HepG2 (cell line): ENCODE data around the gene PDE8B. TPM values are rescaled to one million over a fixed set of nuclear protein-coding genes. Genes with fewer than 3 reads are reported as not detected.

Source experiments
- ATAC-seq: fragments of 200-7000 bp; cut with Tn5 transposase; 3 replicates; pipeline ENCODE4 v1.9.1; 2020; ENCODE audit warnings: mild to moderate bottlenecking, moderate library complexity
- BruUV-seq: library from RNA; stranded (reverse); fragments of 400-500 nt; replicated peaks from 2 replicates; lab custom pipeline; 2021; lab: Mats Ljungman, UMichigan
- CTCF ChIA-PET: fragments of 300-600 bp; formaldehyde crosslinking; extraction: SDS; loops from one replicate; lab custom pipeline; 2021; ENCODE audit warnings: low total read pairs, inconsistent platforms, low intra/inter-chr PET ratio; lab: Yijun Ruan, JAX
- POLR2A ChIA-PET: fragments of 350-600 bp; sonication (Branson Sonifier 250); formaldehyde crosslinking; loops from one replicate; lab custom pipeline; 2020; ENCODE audit warnings: antibody characterized with exemption, inconsistent platforms; lab: Yijun Ruan, JAX
- DNase-seq: peaks from one replicate; pipeline ENCODE4 v3.0.0-alpha.2; 2015; ENCODE audit warnings: low spot score
- FAIRE-seq: peaks from 3 replicates; lab custom pipeline; 2011; peaks lifted over from hg19 to GRCh38; lab: Jason Lieb, UNC
- H2AFZ ChIP-seq: one replicate; pipeline ENCODE4 v1.6.1; 2011; ENCODE audit warnings: low read length, inconsistent platforms
- H3K27ac ChIP-seq: fragments of 300-600 bp; 3 replicates; pipeline ENCODE4 v1.8.0; 2011; ENCODE audit warnings: mixed run types, mild to moderate bottlenecking, mixed read lengths, low read length, inconsistent platforms; ENCODE audit not compliant: insufficient read depth; ENCODE audit errors: extremely low read length
- H3K27me3 ChIP-seq, 2 experiments: fragments of 200-600 bp in 1 of 2; 2 replicates in 1 of 2; 3 replicates in 1 of 2; pipeline versions ENCODE4 v1.6.0 to v1.8.0; 2011; ENCODE audit warnings: low read length in 2 of 2, mild to moderate bottlenecking in 2 of 2, moderate library complexity in 2 of 2, inconsistent platforms in 1 of 2; ENCODE audit not compliant: insufficient read depth in 2 of 2, control insufficient read depth in 1 of 2
- H3K36me3 ChIP-seq, 2 experiments: fragments of 200-600 bp in 1 of 2; replicated peaks in 1 of 2; 2 replicates in 1 of 2; 3 replicates in 1 of 2; pipeline versions ENCODE4 v1.5.1 to v1.8.0; 2011; ENCODE audit warnings: low read length in 2 of 2, inconsistent platforms in 1 of 2; ENCODE audit not compliant: insufficient read depth in 2 of 2, control insufficient read depth in 1 of 2
- H3K4me1 ChIP-seq: 2 replicates; pipeline ENCODE4 v1.5.1; 2012; ENCODE audit warnings: low read length, inconsistent platforms; ENCODE audit not compliant: insufficient read depth
- H3K4me2 ChIP-seq: 2 replicates; pipeline ENCODE4 v1.6.0; 2011; ENCODE audit warnings: low read depth, low read length, inconsistent platforms
- H3K4me3 ChIP-seq, 3 experiments: fragments of 200-600 bp in 1 of 3; sonication (generic), shearing (Covaris generic) in 1 of 3; replicated peaks in 1 of 3; 2 replicates each; pipeline ENCODE4 v1.5.1; 2011 to 2016; ENCODE audit warnings: low read length in 3 of 3, inconsistent platforms in 2 of 3, low read depth in 2 of 3, mild to moderate bottlenecking in 2 of 3, control low read depth in 1 of 3, mixed read lengths in 1 of 3; ENCODE audit not compliant: insufficient read depth in 1 of 3
- H3K79me2 ChIP-seq: one replicate; pipeline ENCODE4 v1.6.1; 2011; ENCODE audit warnings: low read length, inconsistent platforms; ENCODE audit not compliant: insufficient read depth
- H3K9ac ChIP-seq: 2 replicates; pipeline ENCODE4 v1.6.0; 2011; ENCODE audit warnings: mild to moderate bottlenecking, low read depth, low read length, inconsistent platforms; ENCODE audit not compliant: insufficient read depth
- H3K9me3 ChIP-seq: 2 replicates; pipeline ENCODE4 v1.5.1; 2012; ENCODE audit warnings: mild to moderate bottlenecking, low read length
- H4K20me1 ChIP-seq: 2 replicates; pipeline ENCODE4 v1.6.0; 2011; ENCODE audit warnings: inconsistent platforms, mild to moderate bottlenecking, low read length, moderate library complexity; ENCODE audit not compliant: insufficient read depth
- AKAP8 ChIP-seq: sonication (generic); formaldehyde crosslinking; IDR thresholded peaks from 2 replicates; pipeline ENCODE4 v1.5.1; 2020; ENCODE audit warnings: mild to moderate bottlenecking, missing genetic modification reagents
- ATM ChIP-seq: fragments of 450-650 bp; IDR thresholded peaks from 2 replicates; pipeline ENCODE4 v1.7.1; 2017; ENCODE audit warnings: mild to moderate bottlenecking, borderline replicate concordance
- CTCF ChIP-seq: sonication (generic); formaldehyde crosslinking; IDR thresholded peaks from 2 replicates; pipeline ENCODE4 v1.5.0; 2020; ENCODE audit warnings: mild to moderate bottlenecking, missing genetic modification reagents, moderate library complexity
- EHMT2 ChIP-seq: fragments of 200-600 bp; sonication (generic); IDR thresholded peaks from 2 replicates; pipeline ENCODE4 v1.7.0; 2017; ENCODE audit warnings: antibody characterized with exemption, low read depth, low read length, borderline replicate concordance
- HNF1A ChIP-seq, 2 experiments: sonication (generic) in 1 of 2; formaldehyde crosslinking in 1 of 2; IDR thresholded peaks; 2 replicates each; pipeline versions ENCODE4 v1.4.0 to v1.6.1; 2016 to 2020; ENCODE audit warnings: borderline replicate concordance in 1 of 2, low read depth in 1 of 2, mild to moderate bottlenecking in 1 of 2, missing genetic modification reagents in 1 of 2
- MXD1 ChIP-seq: sonication (generic); formaldehyde crosslinking; IDR thresholded peaks from 2 replicates; pipeline ENCODE4 v1.4.0; 2020; ENCODE audit warnings: mild to moderate bottlenecking, missing genetic modification reagents
- STAG1 ChIP-seq: sonication (generic); formaldehyde crosslinking; IDR thresholded peaks from 2 replicates; pipeline ENCODE4 v1.4.0; 2020; ENCODE audit warnings: missing genetic modification reagents
- ZNF124 ChIP-seq: sonication (generic); formaldehyde crosslinking; IDR thresholded peaks from 2 replicates; pipeline ENCODE4 v1.4.0; 2020; ENCODE audit warnings: missing genetic modification reagents
- ZNF703 ChIP-seq: sonication (generic); formaldehyde crosslinking; IDR thresholded peaks from 2 replicates; pipeline ENCODE4 v1.5.1; 2020; ENCODE audit warnings: missing genetic modification reagents, mild to moderate bottlenecking, moderate library complexity, borderline replicate concordance
- WGBS: methylation state at CpG from one replicate; pipeline ENCODE4 v1.1.6; 2017; ENCODE audit warnings: low lambda C conversion rate; 5-methylcytosine and 5-hydroxymethylcytosine counted together
- in situ Hi-C: cut with HindIII; loops from 2 replicates; pipeline ENCODE4 v1.10.0; 2017; ENCODE audit warnings: low pct_unique_long_range_greater_than_20kb; ENCODE audit not compliant: extremely low pct_ligation_motif_present
- intact Hi-C: fragments of 100-400 bp; cut with micrococcal nuclease; formaldehyde crosslinking; loops from one replicate; pipeline ENCODE4 v1.10.0; 2022; ENCODE audit not compliant: unreplicated experiment
- polyA plus RNA-seq, 8 experiments: library from polyadenylated mRNA; depleted of rRNA in 3 of 8; stranded (reverse) in 7 of 8; unstranded in 1 of 8; fragments of >200 nt; fragmentation: Illumina TruSeq in 4 of 8; extraction: Trizol in 4 of 8; gene quantifications; 2 replicates each; pipeline versions ENCODE4 v1.2.1 to v1.2.3, GENCODE V29; 2011 to 2016; ENCODE audit warnings: low read depth in 4 of 8, missing spikeins in 1 of 8, mixed read lengths in 1 of 8; ENCODE audit not compliant: insufficient read depth in 1 of 8
- total RNA-seq, 5 experiments: library from RNA; depleted of rRNA; stranded (reverse); fragments of >200 nt; fragmentation: Illumina TruSeq; extraction: Trizol; gene quantifications; 2 replicates each; pipeline ENCODE4 v1.2.3, GENCODE V29; 2016; ENCODE audit warnings: low read depth in 1 of 5
- TF ChIP-seq, protein P1 (sequence below): sonication (generic); formaldehyde crosslinking; IDR thresholded peaks from 2 replicates; pipeline ENCODE4 v1.4.0; 2020; ENCODE audit warnings: missing genetic modification reagents

Gene PDE8B
- total and polyA plus RNA-seq, 2 of the 13 experiments (the other 11 are each of a cell fraction or from before 2014, with no cell fraction given), result 0.07 TPM; not detected in 1

DNA sequence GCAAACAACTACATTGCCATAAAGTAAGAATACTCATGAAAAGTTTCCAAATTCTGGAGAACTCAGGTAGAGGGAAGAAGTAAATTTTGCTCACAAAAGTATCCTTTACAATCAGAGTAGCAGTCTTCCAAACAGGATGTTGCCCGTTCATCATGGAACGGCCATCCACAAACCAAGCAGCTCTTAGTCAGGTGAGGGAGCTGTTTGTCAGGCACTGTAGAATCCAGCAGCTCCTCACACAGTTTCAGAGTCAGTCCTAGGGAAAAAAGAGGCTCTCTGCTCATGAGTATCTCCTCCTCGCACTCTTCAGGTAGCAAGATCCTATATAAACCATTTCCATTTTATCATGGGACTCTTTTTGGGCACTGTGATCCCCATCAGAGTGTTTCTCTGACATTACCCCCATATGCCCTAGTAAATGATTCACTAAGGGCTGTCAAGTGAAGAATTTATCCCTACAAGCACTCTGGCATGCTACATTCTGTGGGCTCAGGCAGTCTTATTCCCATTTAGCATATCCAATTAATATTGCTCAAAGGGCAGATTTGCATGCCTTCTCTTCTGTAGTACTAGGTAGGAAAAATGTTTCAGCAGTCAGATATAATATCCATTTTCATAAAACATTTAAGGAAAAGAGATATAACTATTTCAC, 183.7 kb downstream of the PDE8B start:
- WGBS, result 0% methylated on average over 3 of the region's 3 CpGs
- in situ Hi-C loops, result no loop called here

More for the DNA sequence above, 183.7 kb downstream of the PDE8B start:
- H2AFZ ChIP-seq, result no peak overlapping the region
- CTCF ChIA-PET, result no interaction called here
- peaks cover 0 to 10% of the 10 kb centered on the region in 2 experiments; a peak in 2 of 5 replicates for H3K27me3 ChIP-seq
- ATAC-seq, result peak; percentile 73
- H3K27ac ChIP-seq, result no peak overlapping the region
- POLR2A ChIA-PET, result no interaction called here
- no TSS peak for BruUV-seq
- DNase-seq, result no peak
- peak; percentile 35; the same call in 1 of the 2 replicates for TF ChIP-seq CTCF (CRISPR knock-in tag)
- no peak for TF ChIP-seq ZNF124 (CRISPR knock-in tag)
- TF ChIP-seq, protein P1, sequence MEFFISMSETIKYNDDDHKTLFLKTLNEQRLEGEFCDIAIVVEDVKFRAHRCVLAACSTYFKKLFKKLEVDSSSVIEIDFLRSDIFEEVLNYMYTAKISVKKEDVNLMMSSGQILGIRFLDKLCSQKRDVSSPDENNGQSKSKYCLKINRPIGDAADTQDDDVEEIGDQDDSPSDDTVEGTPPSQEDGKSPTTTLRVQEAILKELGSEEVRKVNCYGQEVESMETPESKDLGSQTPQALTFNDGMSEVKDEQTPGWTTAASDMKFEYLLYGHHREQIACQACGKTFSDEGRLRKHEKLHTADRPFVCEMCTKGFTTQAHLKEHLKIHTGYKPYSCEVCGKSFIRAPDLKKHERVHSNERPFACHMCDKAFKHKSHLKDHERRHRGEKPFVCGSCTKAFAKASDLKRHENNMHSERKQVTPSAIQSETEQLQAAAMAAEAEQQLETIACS (CRISPR knock-in tag), result no peak
- TF ChIP-seq STAG1 (CRISPR knock-in tag), result peak; percentile 29; the same call in 1 of the 2 replicates
- TF ChIP-seq EHMT2, result no peak
- TF ChIP-seq HNF1A (IDR thresholded peaks at IDR 0.05; ENCODE audit: low read depth), result peak; percentile 53
- TF ChIP-seq HNF1A (CRISPR knock-in tag; IDR thresholded peaks at IDR 0.05; ENCODE audit: borderline replicate concordance), result peak; percentile 21; the same call in 1 of the 2 replicates
- TF ChIP-seq MXD1 (CRISPR knock-in tag), result no peak
- no peak for TF ChIP-seq AKAP8 (CRISPR knock-in tag)
- TF ChIP-seq ZNF703 (CRISPR knock-in tag), result no peak
- no peak for TF ChIP-seq ATM
- no peak for FAIRE-seq
- H4K20me1 ChIP-seq, result no peaks in the 10 kb centered on the region
- peaks cover 50% of the 10 kb centered on the region for H3K4me1 ChIP-seq
- H3K4me3 ChIP-seq, result no peak overlapping the region
- H3K79me2 ChIP-seq, result no peaks in the 10 kb centered on the region
- H3K4me2 ChIP-seq, result peak overlapping the region; percentile 14; the same call in 1 of the 2 replicates
- H3K9ac ChIP-seq, result no peak overlapping the region
- H3K36me3 ChIP-seq, result no peaks in the 10 kb centered on the region
- intact Hi-C loops, result no loop called here
- H3K9me3 ChIP-seq, result no peaks in the 10 kb centered on the region
